T47D (cell line): ENCODE measurements around the gene CSMD2.

Source experiments
- DNase-seq, 2 experiments: peaks; one replicate each; pipeline versions ENCODE4 v3.0.0 to v3.0.0-alpha.2; 2011 to 2012; ENCODE audit warnings: low read depth in 1 of 2, low spot score in 1 of 2
- JUND ChIP-seq: IDR thresholded peaks from 2 replicates; pipeline ENCODE4 v1.6.1; 2012; ENCODE audit warnings: low read depth
- in situ Hi-C: cut with HindIII; loops from 2 replicates; pipeline ENCODE4 v1.10.0; 2016; ENCODE audit warnings: low sequenced_read_pairs, low pct_unique_long_range_greater_than_20kb

CSMD2 gene

DNA sequence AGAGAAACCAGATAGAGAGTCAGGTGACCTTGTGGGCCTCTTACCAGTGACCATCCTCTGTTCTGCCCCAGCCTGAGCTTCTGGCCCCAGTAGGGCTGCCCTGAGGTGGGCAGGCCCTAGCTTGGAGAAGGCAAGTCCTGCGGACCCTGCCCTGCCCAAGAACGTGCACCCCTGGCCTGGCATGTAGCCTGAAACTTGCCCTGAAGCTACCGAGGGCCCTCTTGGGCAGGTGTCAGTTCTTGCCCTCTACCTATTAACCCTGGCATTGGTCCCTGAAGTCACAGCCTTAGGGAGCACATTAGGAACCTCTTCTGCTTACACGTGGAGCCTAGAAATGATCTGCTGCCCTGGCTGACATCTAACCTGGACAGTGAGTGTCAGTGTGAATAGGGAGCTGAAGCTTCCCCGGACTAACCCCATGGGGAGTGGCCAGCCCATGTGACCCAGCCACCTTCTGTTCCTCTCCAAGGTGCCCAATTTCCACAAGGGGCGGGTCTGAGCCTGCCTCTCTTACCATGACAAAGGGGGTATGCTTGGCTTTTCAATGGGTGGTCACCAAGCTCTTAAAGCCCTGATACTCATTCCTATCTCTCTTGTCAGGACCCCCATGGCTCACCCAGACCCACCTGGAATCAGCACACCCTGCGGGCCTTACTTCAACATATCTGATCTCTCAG is 529.6 kb downstream of the CSMD2 start:
- DNase-seq = no peak
- in situ Hi-C loops = no loop called here
- no peak for TF ChIP-seq JUND

DNA sequence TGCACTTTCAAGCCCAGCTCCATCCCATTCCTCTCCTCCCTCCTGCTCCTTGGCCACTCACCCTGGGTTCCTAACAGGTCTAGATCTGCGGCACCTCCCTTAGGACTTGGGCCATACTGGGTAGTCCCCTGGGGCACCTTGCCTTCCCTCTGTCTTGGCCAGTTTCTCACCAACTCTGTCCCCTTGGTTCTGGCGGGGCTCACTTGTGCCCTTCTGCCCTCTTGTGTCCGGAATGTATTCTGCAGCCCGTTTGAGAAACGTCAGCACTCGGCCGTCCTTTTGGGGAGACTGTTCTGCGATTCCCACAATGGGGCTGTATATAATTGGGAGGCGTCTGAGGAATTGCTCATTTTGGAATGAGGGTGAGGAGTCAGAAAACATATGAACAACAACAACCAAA is 530.2 kb downstream of the CSMD2 start:
- in situ Hi-C loops = no loop called here
- no peak for TF ChIP-seq JUND
- DNase-seq = peak in 1 of 2 experiments; percentile 54

DNA sequence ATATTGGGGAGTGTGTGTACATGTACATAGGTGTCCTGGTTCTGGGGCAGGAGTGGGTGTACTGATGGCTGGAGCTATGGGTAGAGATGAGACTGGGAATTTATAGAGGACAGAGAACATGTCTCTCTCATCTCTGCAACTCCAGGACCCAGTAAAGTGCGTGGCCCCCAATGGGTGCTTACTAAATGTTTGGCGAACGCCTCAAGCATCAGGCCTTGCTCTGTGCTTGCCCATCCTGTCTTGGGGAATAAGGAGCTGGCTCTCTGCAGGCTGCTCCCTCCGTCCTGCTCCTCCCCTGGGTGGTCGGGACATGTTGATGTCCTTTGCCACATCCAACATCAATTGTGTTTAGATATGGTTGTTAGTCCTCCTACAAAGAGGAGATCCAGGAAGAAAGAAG is 530.9 kb downstream of the CSMD2 start:
- no peak for DNase-seq
- in situ Hi-C loops = no loop called here
- TF ChIP-seq JUND = no peak

DNA sequence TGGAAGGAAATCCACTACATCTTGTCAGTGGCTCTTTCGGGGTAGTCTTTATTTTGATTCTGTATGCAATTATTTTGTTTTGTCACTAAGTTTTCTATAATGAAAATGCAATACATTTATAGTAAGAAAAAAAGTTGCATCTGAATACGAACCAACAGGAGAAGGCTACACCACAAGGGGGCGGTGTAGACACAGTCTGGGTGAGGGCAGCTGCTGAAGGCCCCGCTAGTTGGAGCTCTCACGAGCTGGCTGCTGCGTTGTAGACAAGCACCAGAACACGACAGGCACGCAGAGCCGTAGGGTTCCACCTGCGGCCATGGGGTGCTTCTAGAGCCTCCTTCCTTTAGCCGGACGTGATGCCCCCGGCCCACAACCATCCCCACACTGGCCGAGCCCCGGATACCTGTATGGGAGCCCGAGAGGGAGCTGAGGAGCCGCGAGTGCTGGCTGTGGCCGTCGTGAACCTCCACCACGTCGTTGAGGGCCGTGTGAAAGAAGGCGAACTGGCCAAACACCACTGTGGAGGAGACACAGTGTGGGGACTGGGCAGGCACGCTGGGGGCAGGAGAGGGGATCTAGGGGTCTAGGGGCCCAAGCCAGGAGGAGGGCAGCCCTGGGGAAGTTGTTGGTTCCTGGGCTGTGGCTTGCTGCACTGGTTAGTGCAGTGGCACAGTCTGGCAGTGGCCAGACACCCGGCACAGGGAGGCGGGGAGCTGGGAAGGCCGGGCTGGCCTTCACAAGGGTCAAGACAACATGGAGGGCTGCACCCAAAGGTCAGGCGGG is 531.8 kb downstream of the CSMD2 start:
- no peak for TF ChIP-seq JUND
- in situ Hi-C loops = no loop called here
- peak; percentile 63 to 87 for DNase-seq

DNA sequence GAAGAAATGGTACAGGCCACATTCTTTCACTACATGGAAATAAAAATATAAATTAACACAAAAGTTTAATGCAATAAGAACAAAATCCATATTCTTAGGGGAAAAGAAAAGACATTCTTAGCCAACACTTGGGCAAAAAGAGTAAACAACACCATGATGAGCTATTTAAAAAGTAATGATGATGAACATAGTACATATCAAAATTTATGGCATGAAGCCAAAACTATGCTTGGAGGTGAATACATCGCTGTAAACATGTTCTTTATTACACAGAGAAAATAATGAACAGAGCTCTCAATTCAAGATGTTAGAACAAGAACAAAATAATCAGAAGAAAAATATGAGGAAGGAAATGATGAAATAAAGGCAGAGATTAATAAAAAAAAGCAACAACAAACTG is 534.3 kb downstream of the CSMD2 start:
- no peak for DNase-seq
- TF ChIP-seq JUND = no peak
- in situ Hi-C loops = no loop called here

DNA sequence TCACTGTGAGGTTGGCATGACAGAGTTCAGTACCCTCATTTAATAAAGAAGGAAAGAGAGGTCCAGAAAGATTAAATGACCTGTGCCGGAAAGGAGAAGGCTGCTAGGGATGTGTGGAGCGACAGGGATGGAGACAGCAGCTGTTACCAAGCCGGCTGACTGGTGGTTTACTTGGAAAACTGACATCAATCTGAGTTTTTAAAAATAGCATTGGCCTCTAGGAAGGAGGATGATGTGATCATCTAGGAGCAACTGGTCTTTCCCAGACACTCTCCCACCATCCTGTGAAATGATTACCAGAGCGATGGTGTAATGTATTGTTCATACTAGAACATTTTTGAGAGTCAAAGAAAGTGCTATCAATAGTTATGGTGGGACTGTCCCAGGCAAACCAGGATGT is 538.2 kb downstream of the CSMD2 start:
- TF ChIP-seq JUND = no peak
- in situ Hi-C loops = no loop called here
- no peak for DNase-seq

DNA sequence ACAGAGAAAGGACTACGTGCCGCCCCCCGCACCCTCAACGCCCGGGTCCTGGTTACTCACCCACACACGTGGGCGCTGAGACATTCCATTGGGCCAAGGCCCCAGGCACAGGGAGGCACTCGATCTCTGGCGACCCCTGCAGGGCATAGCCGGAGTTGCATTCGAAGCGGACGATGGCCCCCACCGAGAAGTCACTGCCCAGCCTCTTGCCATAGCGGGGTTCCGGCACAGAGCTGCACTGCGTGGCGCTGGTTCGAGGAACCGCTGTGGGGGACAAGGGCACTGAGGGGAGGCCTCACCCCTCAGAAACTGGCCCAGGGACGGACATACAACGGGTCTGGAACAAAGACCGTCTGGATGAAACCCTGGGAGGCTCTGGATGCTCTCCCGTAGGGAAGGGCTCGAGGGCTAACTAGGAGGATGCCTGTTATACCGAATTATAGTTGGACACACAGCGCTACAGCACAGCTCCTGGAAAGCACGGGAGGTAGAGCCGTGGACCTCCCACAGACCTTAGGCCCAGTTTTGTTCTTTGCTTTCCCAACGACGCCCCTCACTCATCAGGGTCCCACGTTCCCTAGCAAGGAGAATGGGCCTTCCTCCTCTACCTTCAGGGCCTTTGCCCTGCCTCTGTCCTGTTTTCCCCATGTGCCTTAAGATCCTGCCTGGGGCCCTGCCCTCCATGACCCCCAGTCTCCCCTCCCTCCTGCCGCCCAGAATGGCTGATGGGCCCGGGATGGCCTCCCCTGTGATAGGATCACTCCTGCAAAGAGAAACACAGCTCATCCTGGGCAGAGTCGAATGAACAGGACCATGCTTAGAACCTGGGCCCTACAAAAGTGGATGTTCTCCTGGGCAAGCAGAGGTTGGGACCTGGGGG is 539.8 kb downstream of the CSMD2 start:
- DNase-seq = no peak
- in situ Hi-C loops = no loop called here
- no peak for TF ChIP-seq JUND

DNA sequence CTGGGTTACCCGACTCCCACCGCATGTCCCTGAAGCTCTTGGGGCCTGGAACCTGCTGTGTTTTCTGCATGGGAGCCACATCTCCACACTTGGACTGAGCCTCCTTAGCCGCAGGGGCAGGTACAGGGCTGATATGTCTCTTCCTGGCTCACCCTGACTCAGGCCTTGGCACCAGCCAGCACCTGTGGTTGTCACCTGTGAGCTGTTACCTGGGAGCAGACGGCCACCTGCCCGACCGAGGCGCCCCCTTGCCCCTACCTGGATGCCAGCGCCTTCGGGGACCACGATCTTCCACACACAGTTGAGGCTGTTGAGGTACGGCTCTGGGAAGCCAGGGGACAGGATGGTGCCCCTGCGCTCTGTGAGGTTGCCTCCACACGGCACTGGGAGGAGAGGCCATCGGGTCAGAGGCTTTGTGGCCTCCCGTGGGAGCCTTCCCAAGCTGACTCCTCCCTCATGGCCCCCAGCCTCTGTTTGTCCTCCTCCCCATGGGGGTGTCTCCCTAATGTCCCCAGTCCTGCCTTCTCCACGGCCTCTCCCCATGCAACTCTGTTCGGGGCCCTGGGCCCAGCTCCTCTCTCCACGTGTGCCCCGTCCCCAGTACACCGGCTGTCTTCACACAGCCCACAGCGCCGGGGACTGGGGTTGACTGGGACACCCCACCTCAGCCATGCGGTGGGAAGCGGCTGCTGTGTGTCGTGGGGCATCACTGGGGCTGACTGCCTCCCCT is 540.6 kb downstream of the CSMD2 start:
- no peak for TF ChIP-seq JUND
- DNase-seq = no peak
- in situ Hi-C loops = no loop called here

DNA sequence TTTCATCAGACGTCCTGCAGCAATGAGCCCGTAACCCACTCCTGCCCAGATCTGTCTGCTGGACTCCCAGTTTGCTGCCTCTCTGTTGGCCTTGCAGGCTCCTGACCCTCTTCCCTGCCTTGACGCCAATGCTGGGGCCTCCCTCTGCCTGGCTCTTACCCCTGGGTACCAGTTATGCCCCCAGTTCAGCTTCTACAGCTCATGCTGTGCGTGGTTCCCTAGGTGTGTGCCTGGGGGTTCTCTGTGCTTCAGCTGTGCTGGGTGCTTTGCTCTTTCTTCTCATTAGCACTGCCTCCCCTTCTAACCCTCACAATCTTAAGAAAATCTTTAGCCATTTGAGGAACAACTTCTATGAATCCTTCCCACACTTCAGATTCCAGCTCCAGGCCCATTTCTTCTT is 541.2 kb downstream of the CSMD2 start:
- no peak for DNase-seq
- in situ Hi-C loops = no loop called here

DNA sequence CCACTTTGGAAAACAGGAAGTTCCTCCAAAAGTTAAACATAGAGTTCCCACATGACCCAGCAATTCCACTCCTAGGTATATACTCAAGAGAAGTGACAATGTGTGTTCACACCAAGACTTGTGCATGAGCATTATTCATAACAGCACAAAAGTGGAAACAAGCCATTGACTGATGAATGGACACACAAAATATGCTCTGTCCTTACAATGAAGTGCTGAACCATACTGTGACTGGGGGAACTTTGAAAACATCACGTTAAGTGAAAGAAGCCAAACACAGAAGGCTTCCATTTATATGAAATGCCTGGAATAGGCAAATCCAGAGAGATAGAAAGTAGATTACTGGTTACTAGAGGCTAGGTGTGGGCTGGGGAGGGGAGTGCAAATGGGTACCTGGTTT is 542.3 kb downstream of the CSMD2 start:
- in situ Hi-C loops = no loop called here
- no peak for DNase-seq
- TF ChIP-seq JUND = no peak

More for the DNA sequence above, 541.2 kb downstream of the CSMD2 start:
- no peak for TF ChIP-seq JUND

DNA sequence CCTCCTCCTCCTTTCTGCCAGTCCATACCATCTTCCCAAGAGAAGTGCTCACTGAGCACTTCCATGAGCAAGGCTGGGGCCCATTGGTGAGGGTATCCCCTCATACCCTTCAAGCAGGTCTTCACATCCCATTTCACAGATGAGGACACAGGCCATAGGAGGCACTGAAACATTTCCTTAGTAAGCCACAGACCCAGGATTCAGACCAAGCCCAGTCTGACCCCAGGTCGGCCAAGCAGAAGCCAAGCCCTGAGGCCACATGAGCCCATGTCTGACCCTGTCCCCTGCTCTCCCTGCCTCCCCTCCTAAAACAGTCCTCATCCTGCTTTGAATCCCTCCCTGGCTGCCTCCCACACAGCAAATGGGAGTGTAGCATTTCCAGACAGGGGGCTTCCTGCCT is 546.4 kb downstream of the CSMD2 start:
- DNase-seq = no peak
- TF ChIP-seq JUND = no peak
- in situ Hi-C loops = no loop called here

DNA sequence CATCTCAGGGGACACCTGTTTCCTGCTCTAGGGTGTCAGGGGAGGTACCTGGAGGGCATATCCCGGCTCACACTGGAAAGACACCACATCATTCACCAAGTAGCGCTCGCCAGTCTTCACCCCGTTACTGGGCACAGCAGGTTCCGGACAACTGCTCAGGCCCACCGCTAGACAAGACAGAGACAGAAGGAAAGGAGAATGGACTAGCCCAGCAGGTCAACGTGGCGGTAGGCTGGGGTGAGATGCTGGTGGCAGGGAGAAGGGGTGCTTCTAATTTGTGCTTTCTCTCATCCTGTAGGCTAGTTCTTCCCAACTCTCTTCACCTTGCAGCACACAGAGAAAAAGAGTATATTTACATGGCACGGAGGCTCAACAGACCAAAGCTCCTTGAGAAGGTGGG is 547.6 kb downstream of the CSMD2 start:
- DNase-seq = no peak
- in situ Hi-C loops = no loop called here
- TF ChIP-seq JUND = no peak
